Measurements from ENCODE around the gene AKAP12.

Gene AKAP12

GRCh38 chr6:151240036-151240685, 394 bp downstream of the AKAP12 start:
- DNase-seq = peak in 1 of 2 experiments; percentile 6

- no peak for DNase-seq
Measured at GRCh38 chr6:151240791-151241642, 1.2 kb downstream of the AKAP12 start.

GRCh38 chr6:151241853-151242252, 2.1 kb downstream of the AKAP12 start:
- no peak for DNase-seq

GRCh38 chr6:151242420-151242861, 2.7 kb downstream of the AKAP12 start:
- DNase-seq = no peak

- no peak for DNase-seq
Measured at GRCh38 chr6:151243481-151243880, 3.7 kb downstream of the AKAP12 start.

GRCh38 chr6:151247490-151247889, 7.7 kb downstream of the AKAP12 start:
- no peak for DNase-seq

- DNase-seq = no peak
Measured at GRCh38 chr6:151248295-151248694, 8.5 kb downstream of the AKAP12 start.

GRCh38 chr6:151252634-151253033, 12.9 kb downstream of the AKAP12 start:
- DNase-seq = no peak

- no peak for DNase-seq
Measured at GRCh38 chr6:151254451-151255081, 14.8 kb downstream of the AKAP12 start.

GRCh38 chr6:151255811-151256210, 16.0 kb downstream of the AKAP12 start:
- no peak for DNase-seq

GRCh38 chr6:151257985-151258445, 18.2 kb downstream of the AKAP12 start:
- DNase-seq = no peak

GRCh38 chr6:151260205-151260604, 20.4 kb downstream of the AKAP12 start:
- DNase-seq = no peak

GRCh38 chr6:151263035-151263434, 23.3 kb downstream of the AKAP12 start:
- DNase-seq = no peak

GRCh38 chr6:151263967-151264366, 24.2 kb downstream of the AKAP12 start:
- DNase-seq = no peak

GRCh38 chr6:151265282-151265681, 25.5 kb downstream of the AKAP12 start:
- DNase-seq = no peak

- no peak for DNase-seq
Measured at GRCh38 chr6:151269321-151269995, 29.7 kb downstream of the AKAP12 start.

GRCh38 chr6:151275121-151275520, 35.4 kb downstream of the AKAP12 start:
- no peak for DNase-seq

GRCh38 chr6:151275566-151275965, 35.8 kb downstream of the AKAP12 start:
- DNase-seq = no peak

GRCh38 chr6:151276112-151276740, 36.5 kb downstream of the AKAP12 start:
- no peak for DNase-seq

GRCh38 chr6:151279891-151280290, 40.1 kb downstream of the AKAP12 start:
- no peak for DNase-seq

GRCh38 chr6:151280859-151281258, 41.1 kb downstream of the AKAP12 start:
- DNase-seq = no peak

- DNase-seq = no peak
Measured at GRCh38 chr6:151284012-151284411, 44.2 kb downstream of the AKAP12 start.
